Keratinocyte (primary cell): Measurements from ENCODE around the gene PXDN. TPM values are rescaled to one million over a fixed set of nuclear protein-coding genes. Genes with fewer than 3 reads are reported as not detected.

ENCODE experiments used
- DNase-seq: peaks from one replicate; pipeline ENCODE4 v3.0.0-alpha.2; 2011; ENCODE audit warnings: low read depth, missing footprints, low spot score
- FAIRE-seq: peaks from 2 replicates; lab custom pipeline; 2011; peaks lifted over from hg19 to GRCh38; lab: Jason Lieb, UNC
- H2AFZ ChIP-seq: 2 replicates; pipeline ENCODE4 v1.6.0; 2012; ENCODE audit warnings: low read length, control low read depth, inconsistent platforms; ENCODE audit not compliant: control insufficient read depth
- H3K27ac ChIP-seq: 2 replicates; pipeline ENCODE4 v1.5.1; 2011; ENCODE audit warnings: low read length; ENCODE audit not compliant: control insufficient read depth, insufficient read depth
- H3K27me3 ChIP-seq: 3 replicates; pipeline ENCODE4 v1.6.0; 2011; ENCODE audit warnings: low read length; ENCODE audit not compliant: control insufficient read depth, insufficient read depth; ENCODE audit errors: extremely low read depth
- H3K36me3 ChIP-seq, 2 experiments: 2 replicates in 1 of 2; 3 replicates in 1 of 2; pipeline ENCODE4 v1.5.1; 2011; ENCODE audit warnings: low read length in 2 of 2, mild to moderate bottlenecking in 1 of 2; ENCODE audit not compliant: control insufficient read depth in 2 of 2, insufficient read depth in 2 of 2; ENCODE audit errors: extremely low read depth in 1 of 2
- H3K4me1 ChIP-seq: 3 replicates; pipeline ENCODE4 v1.5.1; 2011; ENCODE audit warnings: low read length; ENCODE audit not compliant: control insufficient read depth, insufficient read depth; ENCODE audit errors: extremely low read depth
- H3K4me2 ChIP-seq: 3 replicates; pipeline ENCODE4 v1.6.0; 2011; ENCODE audit warnings: low read depth, low read length; ENCODE audit not compliant: control insufficient read depth, insufficient read depth; ENCODE audit errors: extremely low read depth
- H3K4me3 ChIP-seq, 3 experiments: fragments of 200-600 bp in 1 of 3; sonication (generic) in 1 of 3; 2 replicates in 2 of 3; 3 replicates in 1 of 3; pipeline ENCODE4 v1.5.1; 2011 to 2016; ENCODE audit warnings: low read length in 3 of 3, mild to moderate bottlenecking in 3 of 3, control low read depth in 2 of 3, inconsistent platforms in 1 of 3, low read depth in 1 of 3, mixed read lengths in 1 of 3, mixed run types in 1 of 3, moderate library complexity in 1 of 3; ENCODE audit not compliant: control insufficient read depth in 2 of 3, insufficient read depth in 2 of 3; ENCODE audit errors: extremely low read depth in 1 of 3
- H3K79me2 ChIP-seq: 2 replicates; pipeline ENCODE4 v1.6.0; 2012; ENCODE audit warnings: low read length; ENCODE audit not compliant: control insufficient read depth, insufficient read depth
- H3K9ac ChIP-seq: 3 replicates; pipeline ENCODE4 v1.6.0; 2011; ENCODE audit warnings: low read length; ENCODE audit not compliant: control insufficient read depth, insufficient read depth; ENCODE audit errors: extremely low read depth
- H3K9me1 ChIP-seq: 3 replicates; pipeline ENCODE4 v1.6.0; 2011; ENCODE audit warnings: low read length; ENCODE audit not compliant: control insufficient read depth, insufficient read depth; ENCODE audit errors: extremely low read depth
- H3K9me3 ChIP-seq: 2 replicates; pipeline ENCODE4 v1.5.1; 2012; ENCODE audit warnings: low read depth, low read length; ENCODE audit not compliant: control insufficient read depth
- H4K20me1 ChIP-seq: 3 replicates; pipeline ENCODE4 v1.6.0; 2011; ENCODE audit warnings: low read length; ENCODE audit not compliant: control insufficient read depth, insufficient read depth; ENCODE audit errors: extremely low read depth
- CTCF ChIP-seq, 3 experiments: IDR thresholded peaks in 1 of 3; conservative IDR thresholded peaks in 1 of 3; optimal IDR thresholded peaks in 1 of 3; 2 replicates in 2 of 3; 3 replicates in 1 of 3; pipeline versions ENCODE3 to v1.5.1; 2011; ENCODE audit warnings: low read length in 3 of 3, mild to moderate bottlenecking in 3 of 3, moderate library complexity in 2 of 3, control low read depth in 1 of 3, inconsistent platforms in 1 of 3; ENCODE audit not compliant: insufficient read depth in 2 of 3; ENCODE audit errors: extremely low read depth in 1 of 3
- EZH2 ChIP-seq: IDR thresholded peaks from one replicate; pipeline ENCODE4 v1.6.1; 2012; ENCODE audit warnings: inconsistent platforms, mild to moderate bottlenecking, low read length, moderate library complexity
- dilution Hi-C: fragments of 300-500 bp; cut with MboI; formaldehyde crosslinking; loops from one replicate; pipeline ENCODE4 v1.7.0; 2020; ENCODE audit warnings: low sequenced_read_pairs; ENCODE audit not compliant: extremely low pct_ligation_motif_present
- polyA plus RNA-seq, 5 experiments: library from polyadenylated mRNA; depleted of rRNA in 3 of 5; stranded (reverse) in 3 of 5; stranded (forward) in 1 of 5; unstranded in 1 of 5; fragments of >200 nt; gene quantifications; 1 replicate in 1 of 5; 2 replicates in 3 of 5; 3 replicates in 1 of 5; pipeline versions ENCODE4 v1.2.1 to v1.2.3, GENCODE V29; 2011 to 2012; ENCODE audit warnings: missing spikeins in 2 of 5, low read depth in 1 of 5, low replicate concordance in 1 of 5

The PXDN gene
- polyA plus RNA-seq, 1 donor (not counting 4 experiments of a cell fraction or from before 2014, with no cell fraction given): 36.7 TPM

GRCh38 chr2:1653956-1654695 lies 90.2 kb downstream of the PXDN start:
- H4K20me1 ChIP-seq: no peaks in the 10 kb centered on the region
- no peak overlapping the region for H3K9ac ChIP-seq
- TF ChIP-seq CTCF (optimal IDR thresholded peaks at IDR 0.05 in 1 of 3, IDR thresholded peaks at IDR 0.05 in 1 of 3, conservative IDR thresholded peaks at IDR 0.05 in 1 of 3; ENCODE audit: extremely low read depth in 1 of 3, insufficient read depth in 2 of 3, low read length in 3 of 3) (no peak), EZH2 (no peak)
- peaks cover 24% of the 10 kb centered on the region for H3K4me1 ChIP-seq
- dilution Hi-C loops: no loop called here
- FAIRE-seq: peak; percentile 41
- H3K27ac ChIP-seq: no peak overlapping the region
- no peak overlapping the region for H2AFZ ChIP-seq
- no peak overlapping the region for H3K4me2 ChIP-seq
- no peaks in the 10 kb centered on the region for H3K9me3 ChIP-seq
- H3K79me2 ChIP-seq: no peaks in the 10 kb centered on the region
- no peaks in the 10 kb centered on the region for H3K27me3 ChIP-seq
- H3K36me3 ChIP-seq: peaks cover 3 to 4% of the 10 kb centered on the region in 2 experiments
- no peak overlapping the region for H3K4me3 ChIP-seq
- DNase-seq: no peak
- no peaks in the 10 kb centered on the region for H3K9me1 ChIP-seq

GRCh38 chr2:1652034-1652790 lies 92.1 kb downstream of the PXDN start:
- peaks cover 6% of the 10 kb centered on the region in 2 experiments for H3K36me3 ChIP-seq

More at GRCh38 chr2:1652034-1652790, 92.1 kb downstream of the PXDN start:
- Histone ChIP-seq H4K20me1 (no peaks in the 10 kb centered on the region), H2AFZ (no peak overlapping the region), H3K9me3 (no peaks in the 10 kb centered on the region), H3K27me3 (no peaks in the 10 kb centered on the region), H3K4me3 (no peak overlapping the region), H3K4me1 (peaks cover 24% of the 10 kb centered on the region), H3K9me1 (no peaks in the 10 kb centered on the region), H3K9ac (no peak overlapping the region), H3K27ac (no peak overlapping the region), H3K4me2 (no peak overlapping the region), H3K79me2 (no peaks in the 10 kb centered on the region)
- FAIRE-seq (peak; percentile 56), DNase-seq (no peak)
- TF ChIP-seq EZH2: no peak
- TF ChIP-seq CTCF (optimal IDR thresholded peaks at IDR 0.05 in 1 of 3, IDR thresholded peaks at IDR 0.05 in 1 of 3, conservative IDR thresholded peaks at IDR 0.05 in 1 of 3; ENCODE audit: extremely low read depth in 1 of 3, insufficient read depth in 2 of 3, low read length in 3 of 3): no peak
- dilution Hi-C loops: no loop called here
